ENCODE measurements around the gene SLC35B2. TPM values are rescaled to one million over a fixed set of nuclear protein-coding genes. Genes with fewer than 3 reads are reported as not detected.

The SLC35B2 gene
- total and polyA plus RNA-seq, 12 donors: 12.7 to 79.8 (median 55.6) TPM

DNA sequence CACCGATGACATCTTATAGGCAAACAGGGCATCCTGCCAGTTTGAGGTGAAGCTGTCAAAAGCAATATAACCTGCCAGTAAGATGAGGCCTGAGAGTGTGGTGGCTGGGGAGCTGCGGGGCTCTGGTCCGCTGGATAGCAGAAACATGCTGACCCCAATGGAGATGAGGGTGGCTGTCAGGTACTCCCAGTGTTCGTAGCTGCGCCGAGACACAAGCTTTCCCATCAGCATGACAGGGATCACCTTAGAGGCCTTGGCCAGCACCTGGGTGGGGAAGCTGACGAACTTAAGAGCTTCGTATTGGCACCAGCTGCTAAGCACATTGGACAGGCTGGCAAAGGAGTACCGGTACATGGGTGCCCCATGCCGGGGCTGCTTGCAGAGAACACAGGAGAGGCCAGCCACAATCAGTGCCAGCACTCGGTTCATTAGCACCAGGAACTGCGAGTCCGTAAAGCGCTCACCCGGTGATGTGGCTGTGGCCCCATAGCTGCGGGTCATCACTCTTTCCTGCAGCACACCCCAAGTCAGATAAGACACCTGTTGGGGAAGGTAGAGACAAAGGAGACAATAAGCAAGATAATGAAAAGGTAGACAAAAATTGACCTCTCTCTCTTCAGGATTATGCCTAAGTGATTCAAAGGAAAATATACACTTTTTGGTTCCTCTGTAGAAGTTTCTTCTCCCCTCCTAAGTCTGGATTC, 2.1 kb downstream of the SLC35B2 start:
- TF ChIP-seq POLR2A (IDR thresholded peaks at IDR 0.05): no peak
- TF ChIP-seq, protein P1, sequence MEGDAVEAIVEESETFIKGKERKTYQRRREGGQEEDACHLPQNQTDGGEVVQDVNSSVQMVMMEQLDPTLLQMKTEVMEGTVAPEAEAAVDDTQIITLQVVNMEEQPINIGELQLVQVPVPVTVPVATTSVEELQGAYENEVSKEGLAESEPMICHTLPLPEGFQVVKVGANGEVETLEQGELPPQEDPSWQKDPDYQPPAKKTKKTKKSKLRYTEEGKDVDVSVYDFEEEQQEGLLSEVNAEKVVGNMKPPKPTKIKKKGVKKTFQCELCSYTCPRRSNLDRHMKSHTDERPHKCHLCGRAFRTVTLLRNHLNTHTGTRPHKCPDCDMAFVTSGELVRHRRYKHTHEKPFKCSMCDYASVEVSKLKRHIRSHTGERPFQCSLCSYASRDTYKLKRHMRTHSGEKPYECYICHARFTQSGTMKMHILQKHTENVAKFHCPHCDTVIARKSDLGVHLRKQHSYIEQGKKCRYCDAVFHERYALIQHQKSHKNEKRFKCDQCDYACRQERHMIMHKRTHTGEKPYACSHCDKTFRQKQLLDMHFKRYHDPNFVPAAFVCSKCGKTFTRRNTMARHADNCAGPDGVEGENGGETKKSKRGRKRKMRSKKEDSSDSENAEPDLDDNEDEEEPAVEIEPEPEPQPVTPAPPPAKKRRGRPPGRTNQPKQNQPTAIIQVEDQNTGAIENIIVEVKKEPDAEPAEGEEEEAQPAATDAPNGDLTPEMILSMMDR (IDR thresholded peaks at IDR 0.05): no peak
- Histone ChIP-seq H3K36me3 (replicated peaks in 1 of 2) (peaks cover 0 to 59% of the 10 kb centered on the region in 2 donors), H3K4me3 (no peak overlapping the region), H3K4me1 (replicated peaks in 1 of 2) (peaks cover 13 to 37% of the 10 kb centered on the region in 2 donors), H3K27me3 (no peaks in the 10 kb centered on the region), H3K9me3 (replicated peaks in 1 of 3) (no peaks in the 10 kb centered on the region), H3K27ac (peak overlapping the region in 2 of 5 donors; percentile 85 to 92)
- intact Hi-C loops (cut with DNase I): no loop called here
- peak in 1 of 7 donors; percentile 44 for DNase-seq
- 52 to 72% (median 64%) methylated on average over 14 to 16 of the region's 16 CpGs for WGBS, 4 donors

DNA sequence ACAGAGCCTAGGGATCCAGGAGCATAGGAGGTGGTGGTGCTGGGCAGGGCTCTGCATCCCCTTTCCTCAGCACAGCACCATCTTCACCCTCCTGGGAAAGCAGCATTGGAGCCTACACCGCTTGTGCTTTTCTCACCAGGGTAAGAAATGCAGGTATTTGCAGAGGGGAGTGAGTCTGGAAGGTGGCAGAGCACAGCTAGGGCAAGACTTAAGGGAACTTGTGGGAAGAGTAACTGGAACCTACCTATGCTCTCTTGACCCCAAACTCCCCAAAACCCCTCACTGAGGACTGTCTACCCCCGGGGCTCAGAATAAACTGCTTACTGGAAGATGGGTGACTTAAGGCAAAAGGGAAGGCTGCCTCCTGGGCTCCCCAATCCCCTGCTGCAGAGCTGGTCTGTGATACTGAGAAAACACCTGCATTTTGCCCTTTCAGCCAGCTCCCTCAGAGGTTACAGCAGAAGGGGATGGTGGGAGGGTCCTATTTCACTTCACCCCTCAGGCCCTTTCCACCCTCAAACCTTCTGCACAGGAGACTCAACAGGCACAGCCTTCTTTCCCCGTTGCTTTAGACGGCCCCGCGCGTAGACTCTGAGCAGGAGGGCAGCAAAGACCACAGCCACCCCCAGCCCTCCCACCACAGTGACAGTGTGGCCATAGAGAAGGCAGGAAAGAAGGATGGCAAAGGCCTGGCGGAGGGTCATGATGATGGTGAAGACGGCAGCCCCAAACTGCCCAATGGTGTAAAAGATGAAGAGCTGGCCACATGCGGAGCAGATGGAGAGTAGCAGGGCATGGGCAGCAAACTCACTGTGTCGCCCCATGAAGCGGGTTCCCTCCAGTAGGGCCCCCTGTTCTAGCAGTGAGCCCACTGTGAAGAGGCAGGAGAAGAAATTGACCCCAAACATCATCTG, 2.9 kb downstream of the SLC35B2 start:
- peaks cover 13 to 45% of the 10 kb centered on the region in 2 donors for H3K4me1 ChIP-seq (replicated peaks in 1 of 2)
- H3K4me3 ChIP-seq: no peak overlapping the region
- no peaks in the 10 kb centered on the region for H3K27me3 ChIP-seq
- DNase-seq: no peak
- intact Hi-C loops (cut with DNase I): no loop called here
- H3K36me3 ChIP-seq (replicated peaks in 1 of 2): peaks cover 0 to 61% of the 10 kb centered on the region in 2 donors
- H3K9me3 ChIP-seq (replicated peaks in 1 of 3): no peaks in the 10 kb centered on the region
- TF ChIP-seq, protein P1 (IDR thresholded peaks at IDR 0.05): no peak
- no peak for TF ChIP-seq POLR2A (IDR thresholded peaks at IDR 0.05)
- 71 to 85% (median 76%) methylated on average over 12 of the region's 12 CpGs for WGBS, 4 donors
- H3K27ac ChIP-seq: no peak overlapping the region

DNA sequence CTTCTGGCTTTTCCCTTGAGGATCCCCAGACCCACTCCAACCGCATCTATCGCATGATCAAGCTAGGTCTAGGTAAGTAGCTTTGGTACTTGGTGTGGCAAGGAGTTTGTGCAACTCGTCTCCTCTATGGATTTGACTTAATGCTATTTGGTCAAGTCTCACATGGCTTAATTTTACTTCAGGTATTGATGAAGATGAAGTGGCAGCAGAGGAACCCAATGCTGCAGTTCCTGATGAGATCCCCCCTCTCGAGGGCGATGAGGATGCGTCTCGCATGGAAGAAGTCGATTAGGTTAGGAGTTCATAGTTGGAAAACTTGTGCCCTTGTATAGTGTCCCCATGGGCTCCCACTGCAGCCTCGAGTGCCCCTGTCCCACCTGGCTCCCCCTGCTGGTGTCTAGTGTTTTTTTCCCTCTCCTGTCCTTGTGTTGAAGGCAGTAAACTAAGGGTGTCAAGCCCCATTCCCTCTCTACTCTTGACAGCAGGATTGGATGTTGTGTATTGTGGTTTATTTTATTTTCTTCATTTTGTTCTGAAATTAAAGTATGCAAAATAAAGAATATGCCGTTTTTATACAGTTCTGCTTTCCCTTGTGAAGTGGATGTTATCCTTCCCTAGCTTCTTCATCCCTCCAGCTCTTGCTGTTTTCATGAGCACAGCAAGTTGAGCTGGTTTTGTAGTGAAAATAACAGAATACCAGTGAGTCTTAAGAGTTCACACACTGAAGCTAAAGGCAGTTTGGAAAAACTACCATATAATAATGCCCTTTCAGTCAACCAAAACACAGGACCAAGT, 3.8 kb downstream of the SLC35B2 start:
- Histone ChIP-seq H3K4me3 (no peak overlapping the region), H3K27ac (no peak overlapping the region), H3K27me3 (no peaks in the 10 kb centered on the region), H3K9me3 (replicated peaks in 1 of 3) (no peaks in the 10 kb centered on the region), H3K4me1 (replicated peaks in 1 of 2) (peaks cover 19 to 54% of the 10 kb centered on the region in 2 donors), H3K36me3 (replicated peaks in 1 of 2) (peaks cover 0 to 71% of the 10 kb centered on the region in 2 donors)
- 62 to 70% (median 63%) methylated on average over 10 of the region's 10 CpGs for WGBS, 4 donors
- DNase-seq: peak in 2 of 7 donors; percentile 64 to 70
- intact Hi-C loops (cut with DNase I): no loop called here
- TF ChIP-seq, protein P1 (IDR thresholded peaks at IDR 0.05): peak in 5 of 6 experiments; percentile 22 to 43 (median 38)
- no peak for TF ChIP-seq POLR2A (IDR thresholded peaks at IDR 0.05)
